Keratinocyte (primary cell): ENCODE data around the gene LILRA1.

Source experiments
- EZH2 ChIP-seq: IDR thresholded peaks from one replicate; pipeline ENCODE4 v1.6.1; 2012; ENCODE audit warnings: inconsistent platforms, mild to moderate bottlenecking, low read length, moderate library complexity
- TF ChIP-seq, protein P1 (sequence below), 3 experiments: IDR thresholded peaks in 1 of 3; conservative IDR thresholded peaks in 1 of 3; optimal IDR thresholded peaks in 1 of 3; 2 replicates in 2 of 3; 3 replicates in 1 of 3; pipeline versions ENCODE3 to v1.5.1; 2011; ENCODE audit warnings: low read length in 3 of 3, mild to moderate bottlenecking in 3 of 3, moderate library complexity in 2 of 3, control low read depth in 1 of 3, inconsistent platforms in 1 of 3; ENCODE audit not compliant: insufficient read depth in 2 of 3; ENCODE audit errors: extremely low read depth in 1 of 3

- TF ChIP-seq, protein P1, sequence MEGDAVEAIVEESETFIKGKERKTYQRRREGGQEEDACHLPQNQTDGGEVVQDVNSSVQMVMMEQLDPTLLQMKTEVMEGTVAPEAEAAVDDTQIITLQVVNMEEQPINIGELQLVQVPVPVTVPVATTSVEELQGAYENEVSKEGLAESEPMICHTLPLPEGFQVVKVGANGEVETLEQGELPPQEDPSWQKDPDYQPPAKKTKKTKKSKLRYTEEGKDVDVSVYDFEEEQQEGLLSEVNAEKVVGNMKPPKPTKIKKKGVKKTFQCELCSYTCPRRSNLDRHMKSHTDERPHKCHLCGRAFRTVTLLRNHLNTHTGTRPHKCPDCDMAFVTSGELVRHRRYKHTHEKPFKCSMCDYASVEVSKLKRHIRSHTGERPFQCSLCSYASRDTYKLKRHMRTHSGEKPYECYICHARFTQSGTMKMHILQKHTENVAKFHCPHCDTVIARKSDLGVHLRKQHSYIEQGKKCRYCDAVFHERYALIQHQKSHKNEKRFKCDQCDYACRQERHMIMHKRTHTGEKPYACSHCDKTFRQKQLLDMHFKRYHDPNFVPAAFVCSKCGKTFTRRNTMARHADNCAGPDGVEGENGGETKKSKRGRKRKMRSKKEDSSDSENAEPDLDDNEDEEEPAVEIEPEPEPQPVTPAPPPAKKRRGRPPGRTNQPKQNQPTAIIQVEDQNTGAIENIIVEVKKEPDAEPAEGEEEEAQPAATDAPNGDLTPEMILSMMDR (optimal IDR thresholded peaks at IDR 0.05 in 1 of 3, IDR thresholded peaks at IDR 0.05 in 1 of 3, conservative IDR thresholded peaks at IDR 0.05 in 1 of 3; ENCODE audit: extremely low read depth in 1 of 3, insufficient read depth in 2 of 3, low read length in 3 of 3), result no peak
- TF ChIP-seq EZH2, result no peak
Observed at GRCh38 chr19:54616821-54617560, 23.6 kb downstream of the LILRA1 start.
